ENCODE results near the gene CD34. TPM values are rescaled to one million over a fixed set of nuclear protein-coding genes. Genes with fewer than 3 reads are reported as not detected.

CD34 gene
- total RNA-seq, 2 donors from 2014 or later: 9.8 to 47.7 TPM

- no peaks in the 10 kb centered on the region for H3K36me3 ChIP-seq
- no peaks in the 10 kb centered on the region for H3K9me3 ChIP-seq
- H3K27me3 ChIP-seq (replicated peaks; ENCODE audit: insufficient read depth): no peaks in the 10 kb centered on the region
- intact Hi-C loops (cut with DNase I): no loop called here
- no peak for DNase-seq (ENCODE audit: low spot score)
- no peak overlapping the region for H3K4me3 ChIP-seq
- peak overlapping the region; percentile 27 to 99 for H3K27ac ChIP-seq
- H3K4me1 ChIP-seq (replicated peaks): peaks cover 9% of the 10 kb centered on the region
- TF ChIP-seq POLR2A (IDR thresholded peaks at IDR 0.05): no peak
- TF ChIP-seq CTCF (IDR thresholded peaks at IDR 0.05): no peak
- TF ChIP-seq POLR2AphosphoS5 (IDR thresholded peaks at IDR 0.05): no peak
- 81% methylated on average over 4 of the region's 4 CpGs for WGBS
These were observed 40.5 kb downstream of the CD34 start for GRCh38 chr1:207870306-207871031.

GRCh38 chr1:207869859-207870258, 41.1 kb downstream of the CD34 start:
- intact Hi-C loops (cut with DNase I): loop anchor here (1.0 to 10.0 kb wide), 2 partner anchors 42 to 55 kb away; no protein-coding TSS in a partner anchor
- 97% methylated on average over 6 of the region's 6 CpGs for WGBS
- no peak for DNase-seq (ENCODE audit: low spot score)
- Histone ChIP-seq H3K4me3 (no peak overlapping the region), H3K36me3 (no peaks in the 10 kb centered on the region), H3K4me1 (replicated peaks) (peaks cover 9% of the 10 kb centered on the region), H3K27me3 (replicated peaks; ENCODE audit: insufficient read depth) (no peaks in the 10 kb centered on the region), H3K9me3 (no peaks in the 10 kb centered on the region), H3K27ac (peak overlapping the region; percentile 99)
- TF ChIP-seq POLR2A (IDR thresholded peaks at IDR 0.05) (no peak), POLR2AphosphoS5 (IDR thresholded peaks at IDR 0.05) (no peak), CTCF (IDR thresholded peaks at IDR 0.05) (no peak)

- DNase-seq (ENCODE audit: low spot score): peak; percentile 75
- Histone ChIP-seq H3K9me3 (no peaks in the 10 kb centered on the region), H3K4me1 (replicated peaks) (peaks cover 14% of the 10 kb centered on the region), H3K4me3 (peak overlapping the region; percentile 79 to 90), H3K27me3 (replicated peaks; ENCODE audit: insufficient read depth) (no peaks in the 10 kb centered on the region), H3K27ac (peak overlapping the region; percentile 99), H3K36me3 (no peaks in the 10 kb centered on the region)
- intact Hi-C loops (cut with DNase I): loop anchor here (1.0 to 10.0 kb wide), 2 partner anchors 41 to 54 kb away; no protein-coding TSS in a partner anchor
- 8% methylated on average over 25 of the region's 87 CpGs for WGBS
- TF ChIP-seq POLR2AphosphoS5 (IDR thresholded peaks at IDR 0.05): peak; percentile 37
- peak; percentile 80 to 99 (median 97) for TF ChIP-seq CTCF (IDR thresholded peaks at IDR 0.05)
- peak; percentile 72 for TF ChIP-seq POLR2A (IDR thresholded peaks at IDR 0.05)
These were observed 41.9 kb downstream of the CD34 start for GRCh38 chr1:207868774-207869721.

GRCh38 chr1:207868251-207868773, 42.6 kb downstream of the CD34 start:
- WGBS: 0% methylated on average over 22 of the region's 24 CpGs
- Histone ChIP-seq H3K27me3 (replicated peaks; ENCODE audit: insufficient read depth) (no peaks in the 10 kb centered on the region), H3K4me1 (replicated peaks) (peaks cover 20% of the 10 kb centered on the region), H3K4me3 (peak overlapping the region; percentile 79 to 90), H3K27ac (peak overlapping the region; percentile 99), H3K9me3 (no peaks in the 10 kb centered on the region), H3K36me3 (no peaks in the 10 kb centered on the region)
- TF ChIP-seq POLR2A (IDR thresholded peaks at IDR 0.05) (peak; percentile 76), CTCF (IDR thresholded peaks at IDR 0.05) (no peak), POLR2AphosphoS5 (IDR thresholded peaks at IDR 0.05) (peak; percentile 70)
- intact Hi-C loops (cut with DNase I): loop anchor here (10.0 kb wide), 1 partner anchor 54 kb away; no protein-coding TSS in a partner anchor
- DNase-seq (ENCODE audit: low spot score): peak; percentile 79
